HFF-Myc (cell line): ENCODE results near the gene ANKS1B.

Experiments used
- DNase-seq: peaks from one replicate; pipeline ENCODE4 v3.0.0-alpha.2; 2011; ENCODE audit warnings: low read depth; ENCODE audit errors: extremely low read depth
- H3K4me3 ChIP-seq: replicated peaks from 2 replicates; pipeline ENCODE4 v1.5.1; 2011; ENCODE audit warnings: low read depth, mild to moderate bottlenecking, control low read depth, low read length
- CTCF ChIP-seq: IDR thresholded peaks from 2 replicates; pipeline ENCODE4 v1.5.1; 2012; ENCODE audit warnings: mild to moderate bottlenecking, low read depth, low read length, control low read depth; ENCODE audit errors: missing control alignments

Gene ANKS1B

GRCh38 chr12:99966429-99966828 is 18.3 kb downstream of the ANKS1B start:
- TF ChIP-seq CTCF: no peak
- H3K4me3 ChIP-seq: no peak overlapping the region

DNA sequence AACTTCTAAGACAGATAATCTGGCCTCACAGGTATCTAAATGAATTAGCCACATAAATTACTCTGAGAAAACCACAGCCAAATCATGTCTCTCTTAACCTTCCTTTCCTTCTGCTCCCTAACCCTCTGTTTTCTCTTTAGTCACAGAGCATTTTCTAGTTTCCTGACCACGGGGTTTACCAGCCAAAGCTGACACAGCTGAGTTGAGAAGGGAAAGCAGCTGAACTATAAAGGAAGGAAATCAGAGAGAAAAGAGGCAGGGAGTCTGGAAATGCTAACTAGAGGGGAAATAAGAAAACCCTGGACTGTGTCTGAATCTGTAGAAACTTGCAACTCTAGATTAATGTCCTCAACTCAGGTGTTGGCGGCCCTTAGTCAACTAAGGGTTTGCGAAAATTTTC is 24.4 kb downstream of the ANKS1B start:
- no peak overlapping the region for H3K4me3 ChIP-seq
- no peak for DNase-seq
- no peak for TF ChIP-seq CTCF

More at GRCh38 chr12:99966429-99966828, 18.3 kb downstream of the ANKS1B start:
- DNase-seq: no peak

GRCh38 chr12:99959549-99960170 is 25.1 kb downstream of the ANKS1B start:
- DNase-seq: no peak
- TF ChIP-seq CTCF: no peak
- H3K4me3 ChIP-seq: no peak overlapping the region

DNA sequence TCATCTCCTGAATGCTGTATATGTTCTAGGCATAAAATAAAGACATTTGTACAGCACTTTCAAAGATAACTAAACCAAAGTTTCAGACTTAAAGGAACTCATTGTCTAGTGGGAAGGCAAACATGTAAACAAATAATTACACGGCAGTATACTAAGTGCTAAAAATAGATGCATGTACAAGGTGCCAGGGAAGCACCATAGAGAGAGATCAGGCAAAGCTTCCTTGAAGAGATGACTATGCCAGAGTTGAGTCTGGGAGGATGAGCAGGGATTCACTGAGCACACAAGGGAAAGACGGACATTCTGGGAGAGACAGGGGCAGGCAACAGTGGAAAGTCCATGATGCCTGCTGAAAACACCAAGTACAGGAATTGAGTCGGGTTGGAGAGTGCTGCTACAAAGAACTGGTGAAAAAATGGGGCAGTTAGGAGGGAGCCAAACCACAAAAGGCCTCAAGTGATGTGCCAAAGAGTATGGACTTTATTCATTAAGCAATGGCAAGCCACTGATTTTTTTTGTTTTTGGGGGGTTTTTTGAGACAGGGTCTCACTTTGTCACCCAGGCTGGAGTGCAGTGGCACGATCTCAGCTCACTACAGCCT is 26.8 kb downstream of the ANKS1B start:
- no peak for DNase-seq
- TF ChIP-seq CTCF: no peak
- no peak overlapping the region for H3K4me3 ChIP-seq

- TF ChIP-seq CTCF: no peak
- no peak overlapping the region for H3K4me3 ChIP-seq
- DNase-seq: no peak
Observed at GRCh38 chr12:99954724-99955123, 30.0 kb downstream of the ANKS1B start.

- no peak overlapping the region for H3K4me3 ChIP-seq
- no peak for DNase-seq
- no peak for TF ChIP-seq CTCF
Observed at GRCh38 chr12:99948370-99948769, 36.4 kb downstream of the ANKS1B start.
